ENCODE results near the gene CARD10.

Gene CARD10

DNA sequence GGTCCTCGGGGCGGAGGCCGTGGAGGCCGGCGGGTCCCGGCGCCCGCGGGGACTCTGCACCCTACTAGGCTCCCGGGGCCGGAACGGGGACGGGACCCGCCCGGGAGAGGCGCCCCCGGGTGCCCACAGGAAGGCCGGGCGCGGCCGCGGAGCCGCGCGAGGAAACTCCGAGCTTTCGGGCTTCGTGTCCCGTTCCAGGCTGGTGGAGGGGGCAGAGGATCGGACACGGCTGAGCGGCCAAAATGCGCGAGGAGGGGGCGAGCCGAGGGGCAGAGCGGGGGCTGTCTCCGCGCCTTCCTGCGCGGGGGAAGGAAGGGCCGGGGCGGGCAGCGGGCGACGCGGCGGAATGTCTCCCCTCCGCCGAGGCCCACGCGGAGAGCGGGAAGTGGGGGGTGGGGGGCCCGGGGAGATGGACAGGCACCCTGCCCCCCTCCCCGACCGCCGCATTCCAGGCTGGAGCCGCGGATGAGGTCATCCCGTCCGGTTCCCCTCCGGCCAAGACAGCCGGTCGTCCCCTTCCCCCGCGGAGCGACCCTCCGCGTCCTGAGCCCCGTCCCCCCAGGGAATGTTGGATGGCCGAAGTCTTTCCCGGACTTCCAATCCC is 41.5 kb upstream of the CARD10 start:
- peak overlapping the region; percentile 90 for H3K4me3 ChIP-seq (ENCODE audit: low read depth, low read length)
- no peak for DNase-seq (ENCODE audit: low read depth)
- TF ChIP-seq, protein P1, sequence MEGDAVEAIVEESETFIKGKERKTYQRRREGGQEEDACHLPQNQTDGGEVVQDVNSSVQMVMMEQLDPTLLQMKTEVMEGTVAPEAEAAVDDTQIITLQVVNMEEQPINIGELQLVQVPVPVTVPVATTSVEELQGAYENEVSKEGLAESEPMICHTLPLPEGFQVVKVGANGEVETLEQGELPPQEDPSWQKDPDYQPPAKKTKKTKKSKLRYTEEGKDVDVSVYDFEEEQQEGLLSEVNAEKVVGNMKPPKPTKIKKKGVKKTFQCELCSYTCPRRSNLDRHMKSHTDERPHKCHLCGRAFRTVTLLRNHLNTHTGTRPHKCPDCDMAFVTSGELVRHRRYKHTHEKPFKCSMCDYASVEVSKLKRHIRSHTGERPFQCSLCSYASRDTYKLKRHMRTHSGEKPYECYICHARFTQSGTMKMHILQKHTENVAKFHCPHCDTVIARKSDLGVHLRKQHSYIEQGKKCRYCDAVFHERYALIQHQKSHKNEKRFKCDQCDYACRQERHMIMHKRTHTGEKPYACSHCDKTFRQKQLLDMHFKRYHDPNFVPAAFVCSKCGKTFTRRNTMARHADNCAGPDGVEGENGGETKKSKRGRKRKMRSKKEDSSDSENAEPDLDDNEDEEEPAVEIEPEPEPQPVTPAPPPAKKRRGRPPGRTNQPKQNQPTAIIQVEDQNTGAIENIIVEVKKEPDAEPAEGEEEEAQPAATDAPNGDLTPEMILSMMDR (IDR thresholded peaks at IDR 0.05; ENCODE audit: low read depth, low read length, missing control alignments): no peak
- in situ Hi-C loops (cut with HindIII; ENCODE audit: low sequenced_read_pairs): loop anchor here (10.0 kb wide), 1 partner anchor 236 kb away; no protein-coding TSS in a partner anchor

DNA sequence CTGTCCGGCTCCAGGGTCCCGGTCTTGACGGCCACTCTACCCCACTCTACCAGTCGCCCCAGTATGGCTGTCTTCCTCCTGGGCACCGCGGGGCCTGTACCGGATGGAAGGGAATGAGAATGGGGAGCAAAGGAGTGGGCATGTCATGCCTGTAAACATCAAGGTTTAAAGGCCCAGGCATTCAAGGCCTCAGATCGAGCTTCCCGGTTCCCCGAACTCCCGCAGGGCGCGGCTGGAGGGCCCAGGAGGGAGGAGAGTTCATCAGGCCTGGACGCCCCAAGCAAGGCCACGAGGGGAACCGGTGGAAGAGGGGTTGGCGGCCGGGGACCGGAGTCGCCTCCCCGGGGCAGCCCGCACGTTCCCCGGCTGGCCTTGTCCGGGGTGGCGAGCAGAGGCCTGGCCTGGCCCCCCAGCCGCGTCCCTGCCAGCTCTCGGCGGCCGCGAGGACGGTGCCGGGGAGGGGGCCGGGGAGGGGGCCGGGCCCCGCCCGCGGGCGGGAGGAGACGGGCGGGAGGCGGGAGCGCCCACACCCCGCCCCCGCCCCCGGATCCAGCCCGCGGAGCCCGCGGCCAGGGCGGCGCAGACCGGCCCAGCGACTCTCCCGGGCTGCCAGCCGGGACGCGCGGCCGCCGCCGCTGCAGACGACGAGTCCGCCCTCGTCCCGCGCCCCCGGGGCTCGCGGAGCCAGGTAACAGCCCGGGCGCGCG is 40.8 kb upstream of the CARD10 start, which contains the start of gene CDC42EP1:
CDC42EP1 (plus strand) TSS at position 580 of the 707 bp plus-strand sequence. CDS start 5,870 bp downstream, outside the sequence.
- TF ChIP-seq, protein P1 (IDR thresholded peaks at IDR 0.05; ENCODE audit: low read depth, low read length, missing control alignments): no peak
- peak within 1 kb of the TSS; percentile 90 for H3K4me3 ChIP-seq (ENCODE audit: low read depth, low read length)
- in situ Hi-C loops (cut with HindIII; ENCODE audit: low sequenced_read_pairs): loop anchor here (10.0 kb wide), 1 partner anchor 235 kb away; no protein-coding TSS in a partner anchor
- no peak for DNase-seq (ENCODE audit: low read depth)

DNA sequence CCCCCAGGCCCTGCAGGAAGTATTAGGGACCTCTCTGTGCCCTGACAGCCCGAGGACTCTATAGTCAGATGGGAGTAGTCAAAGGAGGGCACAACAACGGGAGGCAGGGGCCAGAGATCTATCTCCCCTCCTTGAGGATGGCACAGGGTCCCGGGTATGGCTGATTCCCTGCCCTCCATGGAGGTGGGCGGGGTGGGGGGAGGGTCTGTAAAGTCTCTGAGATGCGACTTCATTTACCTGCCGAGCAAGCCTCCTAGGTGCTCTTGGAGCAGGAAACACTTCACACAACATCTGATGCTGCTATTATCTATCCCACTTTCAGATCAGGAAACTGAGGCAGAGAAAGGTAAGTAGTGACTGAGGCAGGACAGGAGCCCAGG is 40.3 kb upstream of the CARD10 start:
- in situ Hi-C loops (cut with HindIII; ENCODE audit: low sequenced_read_pairs): no loop called here

DNA sequence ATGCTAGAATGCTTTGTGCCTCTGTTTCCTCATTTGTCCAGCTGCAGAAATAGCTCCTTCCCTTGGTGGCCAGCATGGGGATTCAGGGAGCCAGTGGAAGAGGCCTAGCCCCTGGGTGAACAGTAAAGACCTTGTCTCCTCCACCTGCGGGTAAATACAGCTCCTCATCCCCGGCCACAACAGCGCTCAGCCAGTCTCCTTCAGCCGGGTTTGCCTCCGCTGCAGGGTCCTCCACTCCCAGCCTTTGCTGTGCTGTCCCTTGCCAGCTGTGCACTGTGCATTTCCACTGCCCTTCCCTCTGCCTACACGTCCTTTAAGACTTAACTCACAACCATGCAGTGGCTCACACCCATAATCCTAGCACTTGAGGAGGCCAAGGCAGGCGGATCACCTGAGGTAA is 39.6 kb upstream of the CARD10 start:
- TF ChIP-seq, protein P1 (IDR thresholded peaks at IDR 0.05; ENCODE audit: low read depth, low read length, missing control alignments): no peak
- H3K4me3 ChIP-seq (ENCODE audit: low read depth, low read length): no peak overlapping the region
- in situ Hi-C loops (cut with HindIII; ENCODE audit: low sequenced_read_pairs): no loop called here
- DNase-seq (ENCODE audit: low read depth): no peak

More for the DNA sequence above, 40.3 kb upstream of the CARD10 start:
- DNase-seq (ENCODE audit: low read depth): no peak
- H3K4me3 ChIP-seq (ENCODE audit: low read depth, low read length): peak overlapping the region; percentile 90
- TF ChIP-seq, protein P1 (IDR thresholded peaks at IDR 0.05; ENCODE audit: low read depth, low read length, missing control alignments): no peak

DNA sequence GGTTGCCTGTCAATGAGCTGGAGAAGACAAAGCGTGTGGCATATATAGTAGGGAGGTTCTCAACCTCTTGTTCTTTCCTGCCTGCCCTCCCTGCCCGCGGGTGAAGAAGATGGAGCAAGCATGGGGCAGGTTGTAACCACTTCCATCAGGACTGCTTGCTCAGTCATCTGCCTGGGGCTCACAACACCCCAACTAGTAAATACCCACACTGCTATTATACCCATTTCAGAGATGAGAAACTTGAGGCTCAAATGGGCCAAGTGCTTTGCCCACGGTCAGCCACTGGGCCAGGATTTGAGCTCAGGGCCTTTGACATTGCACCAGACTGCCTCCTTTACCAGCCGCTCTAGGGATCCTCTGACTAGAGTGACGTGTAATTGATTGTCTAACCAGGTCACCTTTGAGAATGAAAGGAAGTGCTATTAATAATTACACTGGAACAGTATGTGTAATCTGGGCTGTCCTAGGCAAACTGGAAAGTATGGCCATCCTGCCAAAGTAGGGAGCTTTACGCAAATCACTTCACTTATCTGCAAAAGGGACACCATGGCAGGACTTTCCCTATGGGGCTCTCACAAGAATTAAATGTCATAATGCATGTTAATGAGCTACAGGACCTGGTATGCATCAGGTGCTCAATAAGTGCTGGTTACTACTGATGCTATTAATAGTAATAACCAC is 38.2 kb upstream of the CARD10 start:
- TF ChIP-seq, protein P1 (IDR thresholded peaks at IDR 0.05; ENCODE audit: low read depth, low read length, missing control alignments): no peak
- in situ Hi-C loops (cut with HindIII; ENCODE audit: low sequenced_read_pairs): no loop called here
- DNase-seq (ENCODE audit: low read depth): no peak
- H3K4me3 ChIP-seq (ENCODE audit: low read depth, low read length): no peak overlapping the region

DNA sequence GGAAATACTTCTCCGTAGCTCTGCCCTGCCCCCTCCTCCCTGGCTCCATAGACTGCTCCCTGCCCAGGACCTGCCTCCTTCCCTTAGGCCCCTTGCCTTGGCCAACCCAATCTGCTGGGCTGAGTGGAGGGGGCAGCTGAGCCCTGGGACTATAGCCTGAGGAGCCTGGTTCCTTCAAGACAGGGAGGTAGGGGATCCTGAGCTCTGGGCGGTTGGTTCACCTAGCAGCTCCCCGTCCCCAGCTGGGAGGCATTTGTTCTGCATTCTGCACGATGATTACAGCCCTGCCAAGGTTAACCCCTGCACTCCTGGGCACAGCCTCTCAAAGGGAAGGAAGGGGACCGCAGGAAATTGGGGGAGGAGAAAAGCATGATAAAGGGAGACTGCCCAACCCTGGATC is 37.5 kb upstream of the CARD10 start:
- no peak for DNase-seq (ENCODE audit: low read depth)
- no peak overlapping the region for H3K4me3 ChIP-seq (ENCODE audit: low read depth, low read length)
- TF ChIP-seq, protein P1 (IDR thresholded peaks at IDR 0.05; ENCODE audit: low read depth, low read length, missing control alignments): no peak
- in situ Hi-C loops (cut with HindIII; ENCODE audit: low sequenced_read_pairs): no loop called here
